DOHH2 (cell line): ENCODE measurements around the gene DCST1.

ENCODE experiments used
- H3F3A ChIP-seq: fragments of 200-600 bp; sonication (generic), shearing (Covaris generic); 2 replicates; pipeline ENCODE4 v1.6.0; 2016; ENCODE audit warnings: antibody characterized with exemption, mild to moderate bottlenecking; ENCODE audit not compliant: control insufficient read depth, insufficient read depth
- H3K27ac ChIP-seq: fragments of 200-600 bp; sonication (generic); 2 replicates; pipeline ENCODE4 v1.5.1; 2014; ENCODE audit warnings: low read depth, mild to moderate bottlenecking, low read length, moderate library complexity
- H3K27me3 ChIP-seq: fragments of 200-600 bp; sonication (generic); 2 replicates; pipeline ENCODE4 v1.6.1; 2014; ENCODE audit warnings: mild to moderate bottlenecking, low read length, mixed read lengths; ENCODE audit not compliant: control insufficient read depth
- H3K36me3 ChIP-seq: fragments of 200-600 bp; sonication (generic); 2 replicates; pipeline ENCODE4 v1.6.1; 2014; ENCODE audit warnings: mild to moderate bottlenecking, low read length, moderate library complexity, mixed read lengths; ENCODE audit not compliant: control insufficient read depth
- H3K4me1 ChIP-seq: fragments of 200-600 bp; sonication (generic); 2 replicates; pipeline ENCODE4 v1.6.1; 2014; ENCODE audit warnings: mild to moderate bottlenecking, low read length, mixed read lengths; ENCODE audit not compliant: control insufficient read depth
- H3K4me2 ChIP-seq: fragments of 200-600 bp; sonication (generic); 2 replicates; pipeline ENCODE4 v1.6.0; 2014; ENCODE audit warnings: mild to moderate bottlenecking, low read length, moderate library complexity
- H3K4me3 ChIP-seq: fragments of 200-600 bp; sonication (generic); 2 replicates; pipeline ENCODE4 v1.5.1; 2014; ENCODE audit warnings: mild to moderate bottlenecking, low read length, mixed read lengths
- H3K79me2 ChIP-seq: fragments of 200-600 bp; sonication (generic); 2 replicates; pipeline ENCODE4 v1.6.1; 2014; ENCODE audit warnings: mild to moderate bottlenecking, low read length, mixed read lengths; ENCODE audit not compliant: control insufficient read depth
- H3K9me2 ChIP-seq: fragments of 200-600 bp; sonication (generic); replicated peaks from 2 replicates; pipeline ENCODE4 v1.6.1; 2014; ENCODE audit warnings: mild to moderate bottlenecking, low read length, mixed read lengths; ENCODE audit not compliant: control insufficient read depth
- H3K9me3 ChIP-seq: fragments of 200-600 bp; sonication (generic); 2 replicates; pipeline ENCODE4 v1.6.1; 2014; ENCODE audit warnings: antibody characterized with exemption, low read length, mixed read lengths; ENCODE audit not compliant: control insufficient read depth, insufficient read depth
- H4K20me1 ChIP-seq: fragments of 200-600 bp; sonication (generic); 2 replicates; pipeline ENCODE4 v1.6.0; 2014; ENCODE audit warnings: low read depth, mild to moderate bottlenecking, antibody characterized with exemption, low read length, moderate library complexity; ENCODE audit not compliant: control insufficient read depth, insufficient read depth
- EZH2phosphoT487 ChIP-seq: fragments of 200-600 bp; sonication (generic); IDR thresholded peaks from 2 replicates; pipeline ENCODE4 v1.6.1; 2017; ENCODE audit warnings: borderline replicate concordance, mild to moderate bottlenecking, antibody characterized with exemption, low read length, moderate library complexity, mixed read lengths
- TF ChIP-seq, protein P1 (sequence below): fragments of 200-600 bp; sonication (generic); IDR thresholded peaks from one replicate; pipeline ENCODE4 v1.5.1; 2014; ENCODE audit warnings: antibody characterized with exemption, mild to moderate bottlenecking, low read depth, low read length; ENCODE audit not compliant: poor library complexity, severe bottlenecking

Gene DCST1

GRCh38 chr1:155099331-155099730, 65.7 kb downstream of the DCST1 start:
- H4K20me1 ChIP-seq = no peaks in the 10 kb centered on the region
- H3K9me3 ChIP-seq = no peaks in the 10 kb centered on the region
- H3K9me2 ChIP-seq = no peaks in the 10 kb centered on the region
- H3K4me2 ChIP-seq = no peak overlapping the region
- no peaks in the 10 kb centered on the region for H3F3A ChIP-seq
- H3K36me3 ChIP-seq = no peaks in the 10 kb centered on the region
- H3K27ac ChIP-seq = no peak overlapping the region
- TF ChIP-seq, protein P1, sequence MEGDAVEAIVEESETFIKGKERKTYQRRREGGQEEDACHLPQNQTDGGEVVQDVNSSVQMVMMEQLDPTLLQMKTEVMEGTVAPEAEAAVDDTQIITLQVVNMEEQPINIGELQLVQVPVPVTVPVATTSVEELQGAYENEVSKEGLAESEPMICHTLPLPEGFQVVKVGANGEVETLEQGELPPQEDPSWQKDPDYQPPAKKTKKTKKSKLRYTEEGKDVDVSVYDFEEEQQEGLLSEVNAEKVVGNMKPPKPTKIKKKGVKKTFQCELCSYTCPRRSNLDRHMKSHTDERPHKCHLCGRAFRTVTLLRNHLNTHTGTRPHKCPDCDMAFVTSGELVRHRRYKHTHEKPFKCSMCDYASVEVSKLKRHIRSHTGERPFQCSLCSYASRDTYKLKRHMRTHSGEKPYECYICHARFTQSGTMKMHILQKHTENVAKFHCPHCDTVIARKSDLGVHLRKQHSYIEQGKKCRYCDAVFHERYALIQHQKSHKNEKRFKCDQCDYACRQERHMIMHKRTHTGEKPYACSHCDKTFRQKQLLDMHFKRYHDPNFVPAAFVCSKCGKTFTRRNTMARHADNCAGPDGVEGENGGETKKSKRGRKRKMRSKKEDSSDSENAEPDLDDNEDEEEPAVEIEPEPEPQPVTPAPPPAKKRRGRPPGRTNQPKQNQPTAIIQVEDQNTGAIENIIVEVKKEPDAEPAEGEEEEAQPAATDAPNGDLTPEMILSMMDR = no peak
- no peak for TF ChIP-seq EZH2phosphoT487
- H3K4me1 ChIP-seq = peaks cover 6% of the 10 kb centered on the region; the same call in 1 of the 2 replicates
- peaks cover 16% of the 10 kb centered on the region for H3K27me3 ChIP-seq
- no peak overlapping the region for H3K4me3 ChIP-seq
- H3K79me2 ChIP-seq = no peaks in the 10 kb centered on the region
